SH-SY5Y (cell line): ENCODE measurements around the gene PGPEP1.

Experiments used
- GATA2 ChIP-seq: IDR thresholded peaks from 2 replicates; pipeline ENCODE4 v1.6.1; 2011; ENCODE audit warnings: mild to moderate bottlenecking, low read depth, low read length
- GATA3 ChIP-seq: IDR thresholded peaks from 2 replicates; pipeline ENCODE4 v1.6.1; 2011; ENCODE audit warnings: low read depth, mild to moderate bottlenecking, low read length, moderate library complexity

DNA sequence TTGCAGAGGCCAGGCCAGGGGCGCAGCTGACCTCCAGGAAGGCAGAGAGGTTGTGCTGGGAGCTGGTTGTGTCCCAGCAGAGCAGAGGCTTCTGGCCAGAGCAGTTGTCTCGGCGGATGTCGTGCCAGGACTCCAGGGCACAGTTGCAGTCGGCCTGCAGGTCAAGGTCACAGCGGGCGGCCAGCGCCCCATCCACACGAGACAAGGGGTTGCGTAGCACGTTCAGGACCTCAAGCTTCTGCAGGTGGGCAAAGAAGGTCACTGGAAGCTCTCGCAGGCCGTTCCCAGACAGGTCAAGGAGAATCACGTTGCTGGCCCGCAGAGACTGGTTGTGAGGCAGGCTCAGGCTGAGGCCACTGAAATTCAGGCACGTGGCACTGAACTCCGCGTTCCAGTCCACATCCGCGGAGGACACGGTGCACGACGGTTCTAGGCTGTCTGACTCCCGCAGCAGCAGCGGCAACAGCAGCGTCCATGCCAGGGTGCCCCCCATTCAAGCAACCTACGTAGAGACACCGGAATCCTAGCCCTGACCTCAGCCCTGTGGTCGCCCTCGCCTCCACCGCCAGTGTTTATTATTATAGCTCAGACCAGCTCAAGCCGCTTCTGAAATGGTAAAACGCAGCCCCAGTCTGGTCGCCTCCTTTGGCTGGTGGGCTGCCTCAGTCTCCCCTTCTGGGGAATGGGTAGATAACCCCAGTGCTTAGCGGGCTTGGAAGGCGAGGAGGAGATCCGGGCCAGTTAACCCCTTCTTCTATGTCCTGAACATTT lies 56.3 kb downstream of the PGPEP1 start:
- TF ChIP-seq GATA3 = no peak
- no peak for TF ChIP-seq GATA2
